LHCN-M2 (cell line): ENCODE results near the gene LUC7L3. TPM values are rescaled to one million over a fixed set of nuclear protein-coding genes. Genes with fewer than 3 reads are reported as not detected.

ENCODE experiments used
- DNase-seq: peaks from one replicate; pipeline ENCODE4 v3.0.0-alpha.2; 2012; ENCODE audit warnings: low read depth
- total RNA-seq: library from RNA; depleted of rRNA; stranded (reverse); fragments of >200 nt; gene quantifications from 2 replicates; pipeline ENCODE4 v1.2.3, GENCODE V29; 2014

The LUC7L3 gene
- total RNA-seq, 1 experiment from 2014 or later, result 44.8 TPM

- no peak for DNase-seq
Observed at GRCh38 chr17:50749245-50749644, 29.8 kb downstream of the LUC7L3 start.

GRCh38 chr17:50754521-50754920 is 35.1 kb downstream of the LUC7L3 start:
- no peak for DNase-seq

- DNase-seq, result no peak
Observed at GRCh38 chr17:50758524-50758923, 39.1 kb downstream of the LUC7L3 start.

DNA sequence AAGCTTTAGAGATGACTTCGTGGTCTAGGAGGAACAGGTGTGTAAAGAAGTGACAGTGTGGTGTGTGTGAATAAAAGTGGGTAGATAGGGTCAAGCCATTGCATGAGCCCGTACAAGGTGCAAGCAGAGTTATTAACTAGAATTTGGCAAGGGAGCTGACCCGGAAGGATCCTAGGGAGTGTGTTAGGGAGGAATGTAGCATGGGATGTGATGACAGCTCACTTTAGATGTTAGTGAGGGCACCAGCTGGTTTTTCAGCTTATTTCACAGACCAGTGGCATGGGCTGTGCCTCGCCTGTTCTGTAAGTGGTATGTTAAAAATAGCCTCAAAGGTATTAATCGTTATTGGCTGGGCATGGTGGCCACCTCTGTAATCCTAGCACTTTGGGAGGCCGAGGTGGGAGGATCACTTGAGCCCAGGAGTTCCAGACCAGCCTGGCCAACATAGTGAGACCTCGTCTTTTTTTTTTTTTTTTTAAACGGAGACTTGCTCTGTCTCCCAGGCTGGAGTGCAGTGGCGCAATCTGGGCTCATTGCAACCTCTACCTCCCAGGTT is 39.7 kb downstream of the LUC7L3 start:
- no peak for DNase-seq

- no peak for DNase-seq
Observed at GRCh38 chr17:50762177-50762576, 42.8 kb downstream of the LUC7L3 start.

GRCh38 chr17:50763716-50764475 is 44.5 kb downstream of the LUC7L3 start:
- no peak for DNase-seq

DNA sequence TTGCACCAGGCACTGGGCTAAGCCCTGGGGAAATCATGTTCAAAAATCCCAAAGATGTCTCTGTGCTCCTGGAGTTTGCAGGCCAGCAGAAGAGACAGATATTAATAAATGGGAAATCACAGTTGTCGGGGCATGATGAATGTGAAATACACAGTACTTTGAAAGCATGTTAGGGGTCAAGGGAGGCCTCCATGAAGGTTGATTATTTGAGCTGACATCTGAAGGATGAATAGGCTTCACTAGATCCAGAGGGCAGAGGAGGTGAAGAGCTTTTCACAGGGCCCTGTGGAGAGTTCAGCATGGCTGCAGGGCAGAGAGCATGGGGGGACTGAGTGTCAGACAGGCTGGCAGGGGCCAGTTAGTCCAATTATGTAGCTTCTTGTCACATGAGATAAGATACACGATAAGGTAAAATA is 45.3 kb downstream of the LUC7L3 start:
- no peak for DNase-seq

GRCh38 chr17:50765454-50766221 is 46.2 kb downstream of the LUC7L3 start:
- no peak for DNase-seq

DNA sequence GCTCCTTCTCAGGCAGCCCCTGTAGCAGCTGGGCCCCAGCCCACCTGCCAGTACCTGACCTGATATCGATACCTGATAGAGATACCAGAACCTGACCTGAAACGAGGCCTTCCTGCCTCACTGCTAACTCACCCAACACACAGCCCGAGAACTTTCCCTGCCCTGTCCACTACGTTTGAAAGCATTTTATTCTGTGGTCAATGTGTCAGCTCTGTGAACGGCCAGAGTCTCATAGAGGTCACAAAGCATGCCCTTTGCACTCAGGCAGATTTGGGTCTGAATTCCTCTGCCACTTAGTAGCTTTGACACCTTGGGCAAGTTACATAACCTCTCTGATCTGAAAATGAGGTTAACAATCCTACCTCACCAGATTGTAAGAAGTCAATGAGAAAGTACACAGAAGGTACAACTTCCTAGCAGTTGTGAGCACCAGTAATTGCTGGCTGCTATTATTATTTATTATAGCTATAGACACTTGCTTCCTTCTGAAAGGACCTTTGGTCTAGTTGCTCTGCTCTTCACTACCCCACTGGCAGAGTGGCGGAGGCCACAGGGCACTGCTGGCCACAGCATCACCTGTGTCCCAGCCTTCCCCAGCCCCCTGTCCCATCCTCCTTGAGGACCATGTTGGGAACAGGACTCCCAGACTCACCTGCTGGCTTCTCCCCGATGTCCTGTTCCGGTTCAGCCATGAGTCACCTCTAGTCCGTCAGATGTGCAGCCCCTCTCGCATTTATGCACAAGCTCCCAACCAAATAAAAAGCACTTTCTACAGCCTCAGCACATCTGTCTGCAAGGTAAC is 47.0 kb downstream of the LUC7L3 start:
- peak; percentile 46 for DNase-seq

GRCh38 chr17:50767030-50767429 is 47.6 kb downstream of the LUC7L3 start:
- DNase-seq, result no peak

- no peak for DNase-seq
Observed at GRCh38 chr17:50767446-50767845, 48.0 kb downstream of the LUC7L3 start, which contains the start of gene ANKRD40CL. Gene ANKRD40CL (minus strand): TSS chr17:50767518. CDS start chr17:50766913, 605 bp downstream.

DNA sequence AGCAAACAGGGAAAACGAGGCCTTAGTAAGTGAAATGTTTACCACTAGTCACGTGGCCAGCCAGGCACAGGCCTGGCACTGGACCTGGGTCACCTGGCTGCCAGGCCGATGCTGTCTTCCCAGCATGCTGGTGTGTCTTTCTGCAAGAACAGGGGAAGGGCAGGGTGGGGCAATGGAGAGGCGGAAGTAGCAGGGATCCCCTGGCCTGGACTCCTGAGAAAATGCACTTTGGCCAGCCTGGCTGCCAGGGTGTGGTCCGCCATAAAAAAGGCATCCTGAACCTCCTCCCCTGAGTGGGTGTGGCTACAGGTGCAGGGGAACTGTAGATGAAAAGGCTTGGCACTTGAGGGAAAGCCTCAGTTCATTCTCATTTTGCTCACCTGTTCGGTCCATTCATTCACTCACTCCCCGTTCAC is 49.0 kb downstream of the LUC7L3 start:
- DNase-seq, result no peak

DNA sequence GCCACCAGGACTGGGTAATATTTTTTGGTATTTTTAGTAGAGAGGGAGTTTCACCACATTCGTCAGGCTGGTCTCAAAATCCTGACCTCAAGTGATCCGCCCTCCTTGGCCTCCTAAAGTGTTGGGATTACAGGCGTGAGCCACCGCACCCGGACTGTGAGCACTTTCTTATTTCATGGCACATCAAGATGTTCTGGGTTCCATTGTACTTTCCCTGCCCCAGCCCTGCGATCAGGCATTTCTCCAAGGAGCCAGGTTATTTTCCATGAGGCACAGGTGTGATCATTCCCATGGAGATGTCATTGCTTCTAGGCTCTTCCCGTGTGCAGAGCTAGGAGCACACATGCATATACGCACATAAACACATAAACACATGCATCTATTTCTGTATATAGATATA is 50.5 kb downstream of the LUC7L3 start:
- DNase-seq, result no peak

GRCh38 chr17:50770346-50770745 is 50.9 kb downstream of the LUC7L3 start:
- no peak for DNase-seq

- no peak for DNase-seq
Observed at GRCh38 chr17:50771991-50772785, 52.8 kb downstream of the LUC7L3 start.

DNA sequence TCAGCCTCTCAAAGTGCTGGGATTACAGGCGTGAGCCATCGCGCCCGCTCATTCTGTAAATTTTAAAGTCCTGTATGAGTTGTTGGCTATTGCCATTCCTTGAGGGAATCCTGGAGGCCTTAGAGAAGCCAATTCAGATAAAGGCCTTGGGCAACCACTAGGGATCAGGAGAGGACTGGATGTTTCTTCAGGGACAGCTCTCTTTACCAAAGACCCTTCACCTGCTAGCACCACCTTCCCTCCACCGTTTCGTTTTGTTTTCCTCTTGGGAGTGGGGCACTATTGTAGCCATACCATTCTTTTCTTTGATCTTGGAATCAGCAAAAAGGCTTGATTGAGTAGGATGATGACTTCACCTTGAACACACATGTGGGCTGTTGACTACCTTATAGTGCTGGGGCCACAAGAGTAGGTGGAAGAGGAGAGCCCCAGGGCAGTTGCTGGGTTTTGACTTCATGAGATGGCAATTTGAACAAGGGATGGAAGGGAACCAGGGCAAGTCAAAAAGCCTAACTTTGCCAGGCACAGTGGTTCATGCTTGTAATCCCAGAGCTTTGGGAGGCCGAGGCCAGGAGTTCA is 54.9 kb downstream of the LUC7L3 start:
- DNase-seq, result no peak

- DNase-seq, result no peak
Observed at GRCh38 chr17:50775926-50776325, 56.5 kb downstream of the LUC7L3 start.

DNA sequence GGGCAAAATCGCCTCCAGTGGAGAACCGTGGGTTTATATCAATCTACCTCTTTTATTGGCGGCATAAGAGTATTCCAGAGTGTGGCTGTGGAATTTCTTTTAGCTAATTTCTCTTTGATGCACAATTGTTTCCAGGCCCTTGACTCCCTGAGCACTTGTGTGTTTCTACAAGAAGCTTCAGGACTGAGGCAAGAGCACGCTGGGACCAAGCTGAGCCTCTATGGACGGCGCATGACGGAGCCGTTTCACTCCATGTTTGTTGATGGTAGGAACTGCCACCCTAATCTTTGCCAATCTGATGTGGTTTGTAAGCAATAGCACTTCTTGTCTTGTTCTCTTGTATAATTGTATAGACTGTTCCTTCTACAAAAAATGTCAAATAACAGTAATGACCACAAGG is 59.1 kb downstream of the LUC7L3 start:
- DNase-seq, result no peak

GRCh38 chr17:50778988-50779387 is 59.6 kb downstream of the LUC7L3 start:
- DNase-seq, result no peak

DNA sequence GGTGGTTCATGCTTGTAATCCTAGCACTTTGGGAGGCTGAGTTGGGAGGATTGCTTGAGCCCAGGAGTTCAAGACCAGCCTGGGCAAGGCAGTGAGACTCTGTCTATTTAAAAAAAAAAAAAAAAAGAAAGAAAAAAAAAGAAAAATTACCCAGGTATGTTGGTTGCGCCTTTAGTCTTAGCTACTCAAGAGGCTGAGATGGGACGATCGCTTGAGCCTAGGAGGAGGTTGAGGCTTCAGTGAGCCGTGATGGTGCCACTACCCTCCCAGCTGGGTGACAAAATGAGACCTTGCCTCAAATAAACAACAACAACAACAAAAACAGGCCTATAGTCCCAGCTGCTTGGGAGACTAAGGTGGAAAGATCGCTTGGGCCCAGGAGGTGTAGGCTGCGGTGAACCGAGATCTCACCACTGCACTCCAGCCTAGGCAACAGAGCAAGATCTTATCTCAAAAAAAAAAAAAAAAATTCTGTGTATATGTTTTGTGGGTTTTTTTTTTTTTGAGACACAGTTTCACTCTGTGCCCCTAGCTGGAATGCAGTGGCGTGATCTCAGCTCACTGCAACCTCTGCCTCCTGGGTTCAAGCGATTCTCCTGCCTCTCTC is 60.4 kb downstream of the LUC7L3 start:
- no peak for DNase-seq
